HG03135 (cell line): Measurements from ENCODE around the gene FMO1.
"Not testable (repeated sequence)": the region's sequence is repeated elsewhere in the genome, so short reads cannot be mapped to it uniquely, and the experiment has no call there.

ENCODE experiments used
- ATAC-seq: cut with Tn5 transposase; IDR thresholded peaks from one replicate; pipeline ENCODE4 v1.9.1; 2021; ENCODE audit warnings: mild to moderate bottlenecking, moderate library complexity; ENCODE audit not compliant: unreplicated experiment

FMO1 gene

DNA sequence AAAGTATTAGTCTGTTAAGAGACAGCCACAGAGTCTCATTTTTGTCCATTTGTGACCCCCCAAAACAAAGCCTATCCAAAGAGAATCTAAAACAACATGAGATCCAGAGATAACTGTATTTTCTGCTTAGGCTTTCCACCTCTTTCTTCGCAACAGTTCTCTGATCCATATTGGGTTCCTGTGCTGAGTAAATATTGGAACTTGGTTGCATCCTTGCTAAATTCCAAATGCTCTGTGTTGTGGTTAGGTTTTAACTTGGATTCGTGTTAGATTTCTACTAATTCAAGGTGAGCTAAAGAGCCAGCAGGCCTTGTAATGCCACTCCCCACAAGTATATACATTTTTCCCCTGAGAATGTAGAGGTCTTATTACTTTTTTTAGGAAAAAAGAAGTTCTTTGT is 29.2 kb downstream of the FMO1 start:
- ATAC-seq, result no peak

DNA sequence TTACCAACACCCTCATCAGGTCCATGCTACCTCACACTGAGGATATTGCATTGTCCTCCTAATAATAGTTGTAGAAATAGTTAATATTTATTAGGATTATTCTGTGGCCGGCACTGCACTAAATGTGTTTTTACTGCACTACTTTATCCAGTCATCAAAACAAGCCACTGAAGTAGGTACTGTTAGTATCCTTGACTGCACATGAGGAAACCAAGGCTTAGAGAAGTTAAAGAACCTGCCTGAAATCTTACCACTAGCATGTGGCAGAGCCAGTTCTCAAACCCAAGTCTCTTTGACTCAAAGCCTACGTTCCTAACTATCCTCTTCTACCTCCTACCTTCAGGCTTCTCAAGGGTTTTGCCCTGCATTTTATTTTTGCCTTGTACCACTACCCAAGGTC is 30.9 kb downstream of the FMO1 start:
- ATAC-seq, result no peak

DNA sequence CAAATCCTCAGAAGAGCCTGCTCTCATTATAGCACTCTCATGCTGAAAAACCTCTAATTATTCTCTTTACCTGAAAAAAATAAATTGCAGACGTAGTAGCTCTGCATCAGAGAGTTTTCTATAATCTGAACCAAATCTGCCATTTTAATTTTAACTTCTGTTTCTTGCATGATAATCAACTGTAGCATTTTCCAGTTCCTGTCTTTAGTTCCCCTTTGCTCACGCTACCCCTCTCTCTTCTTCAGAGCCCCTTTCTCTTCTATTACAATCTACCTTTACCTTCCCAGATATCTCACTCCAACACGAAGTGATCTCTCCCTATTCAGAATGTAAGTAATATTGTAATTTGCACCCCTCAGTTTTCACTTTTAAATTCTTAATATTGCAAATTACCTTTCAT is 31.4 kb downstream of the FMO1 start:
- no peak for ATAC-seq

DNA sequence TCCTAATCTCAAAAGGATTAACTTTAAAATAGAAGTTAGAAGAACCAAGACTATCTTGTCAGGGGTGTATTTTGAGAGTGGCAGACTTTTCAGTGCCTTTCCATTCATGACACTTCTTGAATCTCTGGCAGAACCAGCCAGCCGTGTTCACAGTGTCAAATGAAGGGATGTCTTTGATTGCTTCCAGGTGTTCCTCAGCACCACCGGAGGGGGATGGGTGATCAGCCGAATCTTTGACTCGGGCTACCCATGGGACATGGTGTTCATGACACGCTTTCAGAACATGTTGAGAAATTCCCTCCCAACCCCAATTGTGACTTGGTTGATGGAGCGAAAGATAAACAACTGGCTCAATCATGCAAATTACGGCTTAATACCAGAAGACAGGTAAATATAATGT is 32.3 kb downstream of the FMO1 start:
- no peak for ATAC-seq

DNA sequence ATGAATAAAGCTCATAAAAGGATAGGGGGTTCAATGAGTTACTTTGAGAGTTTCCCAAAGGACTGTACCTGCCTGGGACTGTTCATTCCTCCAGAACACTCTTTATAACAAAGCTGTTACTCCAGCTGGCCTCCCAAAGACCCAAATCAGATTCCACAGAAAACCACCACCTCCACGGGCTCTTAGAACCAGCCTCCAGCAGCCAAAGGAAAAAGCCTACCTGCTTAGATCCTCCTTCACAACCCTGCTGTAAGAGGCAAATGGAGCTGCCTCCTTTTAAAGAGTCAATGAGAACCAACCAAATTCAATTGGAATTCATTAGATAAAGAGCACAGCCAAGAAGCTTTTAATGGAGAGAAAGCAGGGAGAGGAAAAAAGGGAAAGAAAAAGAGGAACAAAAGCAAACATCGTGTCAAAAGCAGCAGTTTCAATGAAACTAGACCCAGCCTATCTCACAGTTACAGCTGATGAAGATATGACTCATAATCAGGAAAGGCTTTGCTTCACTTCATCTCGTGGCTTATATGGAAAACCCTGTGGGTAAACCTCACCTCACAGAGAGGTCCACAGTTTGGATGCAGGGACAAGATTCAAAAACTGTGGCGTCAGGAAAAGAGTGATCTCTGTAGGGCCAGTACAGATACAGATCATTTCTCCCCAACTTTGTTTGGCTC is 37.9 kb downstream of the FMO1 start:
- no peak for ATAC-seq

DNA sequence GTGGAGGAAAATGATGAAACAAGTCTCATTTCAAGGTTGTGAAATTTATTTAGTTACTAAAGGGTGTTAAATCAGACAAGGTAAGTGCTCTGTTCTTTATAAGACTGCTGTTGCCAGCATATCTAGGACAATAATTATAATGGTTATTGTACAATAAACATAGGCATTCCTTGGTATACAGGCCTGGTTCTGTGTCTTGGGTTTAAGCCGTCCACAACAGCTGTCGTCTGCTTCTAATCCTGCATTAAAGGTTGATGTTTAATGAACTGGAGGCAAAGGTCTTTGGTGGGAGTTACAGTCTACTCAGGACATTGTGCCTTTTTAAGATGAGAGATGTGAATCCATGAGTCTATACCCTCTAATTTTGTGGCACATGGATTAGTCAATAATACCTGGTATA is 42.3 kb downstream of the FMO1 start:
- no peak for ATAC-seq

DNA sequence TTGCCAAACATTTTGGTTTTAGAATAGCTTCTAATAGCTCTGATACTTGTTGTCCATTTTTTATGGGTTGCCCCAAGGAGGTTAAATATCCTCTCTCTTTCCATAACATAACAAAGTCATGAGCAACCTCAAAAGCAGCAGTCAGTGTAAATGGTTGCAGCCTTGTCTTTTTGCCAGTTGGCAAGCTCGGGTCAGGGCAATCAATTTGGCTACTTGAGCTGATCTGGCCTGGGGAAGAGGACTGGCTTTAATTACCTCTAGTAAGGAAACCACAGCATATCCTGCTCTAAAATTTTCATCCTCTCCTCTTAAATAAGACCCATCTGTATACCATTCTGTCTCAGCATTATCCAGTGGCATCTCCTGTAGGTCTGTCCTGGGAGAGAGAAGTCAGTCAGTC is 44.5 kb downstream of the FMO1 start:
- ATAC-seq, result no peak

DNA sequence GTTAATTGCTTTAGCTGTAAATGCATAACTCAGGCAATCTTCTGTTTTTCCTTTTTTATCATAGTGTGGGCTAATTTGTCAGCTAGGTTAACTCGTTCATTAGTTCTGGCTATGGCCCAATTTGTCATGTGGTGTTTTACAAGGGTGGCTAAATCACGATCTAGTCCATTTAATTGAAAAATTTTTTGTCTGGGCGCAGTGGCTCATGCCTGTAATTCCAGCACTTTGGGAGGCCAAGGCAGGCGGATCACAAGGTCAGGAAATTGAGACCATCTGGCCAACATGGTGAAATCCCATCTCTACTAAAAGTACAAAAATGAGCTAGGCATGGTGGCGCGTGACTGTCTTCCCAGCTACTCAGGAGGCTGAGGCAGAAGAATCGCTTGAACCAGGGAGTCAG is 47.1 kb downstream of the FMO1 start:
- not testable (repeated sequence) for ATAC-seq

DNA sequence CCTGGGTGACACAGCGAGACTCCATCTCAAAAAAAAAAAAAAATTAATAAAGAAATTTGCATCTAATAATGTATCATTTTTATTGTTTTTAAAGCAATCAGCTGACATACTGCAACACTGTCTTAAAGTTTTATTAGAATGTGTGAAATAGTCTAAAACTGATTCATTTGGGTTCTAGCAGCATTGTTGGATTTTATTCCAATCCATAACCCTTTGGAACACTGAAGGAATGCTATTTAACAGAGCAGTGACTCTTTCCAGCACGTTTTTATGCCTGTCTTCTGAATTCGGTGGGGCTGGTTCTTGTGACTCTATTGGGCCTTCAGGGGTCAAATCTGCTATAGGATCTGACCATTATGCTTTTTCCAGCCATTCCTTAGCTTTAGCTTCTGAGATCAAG is 47.5 kb downstream of the FMO1 start:
- ATAC-seq, result no peak

DNA sequence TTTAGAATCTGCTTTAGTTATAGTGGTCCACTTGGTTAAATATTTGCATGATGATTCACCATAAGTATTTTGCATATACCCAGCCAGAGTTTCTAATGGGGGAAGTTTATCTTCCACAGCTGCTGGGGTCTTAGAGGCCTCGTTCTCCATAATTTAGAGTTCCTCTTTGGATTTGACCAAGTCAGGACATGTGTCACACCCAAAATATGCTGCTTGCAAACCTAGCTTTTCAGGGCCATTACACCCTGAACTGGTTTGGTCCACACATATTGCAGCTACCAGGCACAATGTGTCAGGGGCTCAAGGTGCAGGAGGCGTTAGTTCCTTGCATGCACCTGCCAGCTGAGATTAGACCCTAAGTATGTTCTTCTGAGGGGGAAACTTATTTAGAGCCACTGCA is 48.6 kb downstream of the FMO1 start:
- no peak for ATAC-seq

DNA sequence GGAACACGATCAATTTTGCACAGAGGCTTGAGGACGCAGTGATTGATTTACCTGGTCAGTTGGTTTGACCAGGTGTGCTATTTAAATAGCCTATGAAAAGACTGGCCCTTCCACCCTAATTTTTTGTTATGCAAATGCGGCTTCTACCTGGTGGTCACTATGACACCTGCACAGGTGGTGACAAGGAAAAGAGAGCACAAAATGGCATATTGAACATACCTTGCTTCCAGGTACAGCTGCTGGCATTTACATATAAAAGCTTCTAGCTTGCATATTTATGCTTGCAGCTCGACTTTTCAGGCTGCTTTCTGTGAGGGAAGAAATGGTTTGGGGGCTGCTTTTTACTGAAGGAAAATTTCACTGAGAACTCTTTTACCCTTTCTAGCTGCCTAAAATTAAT is 50.4 kb downstream of the FMO1 start:
- no peak for ATAC-seq

DNA sequence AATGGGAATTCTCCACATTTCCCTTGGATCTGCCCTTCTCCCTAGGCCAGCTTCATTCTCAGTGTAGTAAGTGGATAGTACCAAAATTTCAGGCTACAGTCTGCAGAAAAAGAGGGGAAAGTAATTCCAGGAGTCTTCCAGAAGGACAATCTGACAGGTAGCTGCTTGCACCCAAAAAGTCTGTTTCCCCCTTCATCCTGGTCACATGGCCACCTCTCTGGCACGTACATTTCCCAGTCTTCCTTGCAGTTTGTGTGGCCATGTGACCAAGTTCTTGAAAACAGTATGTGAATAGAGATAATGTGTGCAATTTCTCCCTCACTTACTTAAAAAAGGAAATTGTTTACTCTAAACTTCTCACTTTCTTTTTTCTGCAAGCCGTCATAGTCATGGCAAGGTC is 51.0 kb downstream of the FMO1 start:
- ATAC-seq, result no peak

DNA sequence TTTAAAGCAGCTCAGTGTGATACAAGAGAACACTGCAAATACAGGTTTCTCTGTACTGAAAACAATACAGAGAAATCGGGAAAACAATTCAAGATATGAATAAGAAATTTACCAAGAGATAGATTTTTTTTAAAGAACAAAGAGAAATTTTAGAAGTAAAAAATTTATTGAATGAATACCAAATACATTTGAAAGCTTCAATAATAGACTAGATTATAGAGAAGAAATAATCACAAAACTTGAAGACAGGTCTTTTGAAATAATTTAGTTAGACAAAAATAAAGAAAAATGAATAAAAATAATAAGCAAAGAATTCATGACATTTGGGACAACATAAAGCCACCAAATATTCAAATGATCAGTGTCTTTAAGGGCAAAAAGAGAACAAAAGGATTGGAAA is 52.1 kb downstream of the FMO1 start:
- ATAC-seq, result no peak

DNA sequence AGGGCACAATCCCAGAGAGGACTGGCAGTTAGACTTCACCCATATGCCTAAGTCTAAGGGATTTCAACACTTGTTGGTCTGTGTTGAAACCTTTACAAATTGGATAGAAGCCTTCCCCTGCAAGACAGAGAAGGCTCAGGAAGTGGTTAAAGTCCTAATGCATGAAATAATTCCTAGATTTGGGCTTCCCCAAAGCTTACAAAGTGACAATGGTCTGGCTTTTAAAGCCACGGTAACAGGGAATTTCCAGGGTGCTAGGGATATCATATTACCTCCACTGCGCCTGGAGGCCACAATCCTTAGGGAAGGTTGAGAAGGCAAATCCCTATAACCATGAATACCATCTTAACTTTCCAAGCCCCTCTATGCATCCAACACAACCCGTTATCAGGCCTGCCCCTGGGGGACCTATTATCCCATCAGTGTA is 62.4 kb downstream of the FMO1 start:
- ATAC-seq, result no peak

DNA sequence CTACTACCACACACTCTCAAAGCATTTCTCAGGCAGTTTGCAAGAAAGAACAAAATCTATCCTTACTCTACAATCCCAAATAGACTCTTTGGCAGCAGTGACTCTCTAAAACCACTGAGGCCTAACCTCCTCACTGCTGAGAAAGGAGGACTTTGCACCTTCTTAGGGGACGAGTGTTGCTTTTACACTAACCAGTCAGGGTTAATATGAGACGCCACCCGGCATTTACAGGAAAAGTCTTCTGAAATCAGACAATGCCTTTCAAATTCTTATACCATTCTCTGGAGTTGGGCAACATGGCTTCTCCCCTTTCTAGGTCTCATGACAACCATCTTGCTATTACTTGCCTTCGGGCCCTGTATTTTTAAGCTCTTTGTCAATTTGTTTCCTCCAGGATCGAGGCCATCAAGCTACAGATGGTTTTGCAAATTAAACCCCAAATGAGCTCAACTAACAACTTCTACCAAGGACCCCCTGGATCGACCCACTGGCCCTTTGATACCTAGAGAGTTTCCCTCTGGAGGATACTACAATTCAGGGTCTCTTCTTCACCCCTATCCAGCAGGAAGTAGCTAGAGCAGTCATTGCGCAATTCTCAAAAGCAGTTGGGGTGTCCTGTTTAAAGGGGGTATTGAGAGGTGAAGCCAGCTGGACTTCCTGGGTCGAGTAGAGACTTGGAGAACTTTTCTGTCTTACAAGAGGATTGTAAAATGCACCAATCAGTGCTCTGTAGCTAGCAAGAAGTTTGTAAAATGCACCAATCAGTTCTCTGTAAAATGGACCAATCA is 63.7 kb downstream of the FMO1 start:
- no peak for ATAC-seq

DNA sequence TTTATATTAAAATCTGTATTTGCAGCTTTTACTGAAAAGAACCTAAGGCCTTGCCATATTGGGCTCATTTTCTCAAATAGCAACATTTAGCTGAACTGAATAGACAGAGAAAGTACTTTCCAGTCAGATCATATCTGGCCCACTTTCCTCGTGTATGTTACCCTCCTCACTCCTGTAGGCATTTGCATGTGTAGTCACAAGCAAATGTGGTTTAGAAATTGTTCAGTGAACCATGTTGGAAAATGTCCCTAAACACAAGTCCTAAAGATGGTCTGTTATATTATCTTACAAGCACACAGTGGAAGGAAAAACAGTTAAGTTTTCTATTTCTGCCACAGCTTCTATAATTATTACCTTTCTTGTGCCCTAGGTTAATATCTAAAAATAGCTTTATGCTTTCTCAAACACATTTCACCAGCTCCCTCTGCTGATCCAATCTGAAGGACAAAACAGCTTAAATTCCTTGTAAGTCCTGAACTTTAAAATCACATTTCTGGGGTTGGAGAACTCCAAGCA is 65.1 kb downstream of the FMO1 start:
- peak; percentile 58 for ATAC-seq

DNA sequence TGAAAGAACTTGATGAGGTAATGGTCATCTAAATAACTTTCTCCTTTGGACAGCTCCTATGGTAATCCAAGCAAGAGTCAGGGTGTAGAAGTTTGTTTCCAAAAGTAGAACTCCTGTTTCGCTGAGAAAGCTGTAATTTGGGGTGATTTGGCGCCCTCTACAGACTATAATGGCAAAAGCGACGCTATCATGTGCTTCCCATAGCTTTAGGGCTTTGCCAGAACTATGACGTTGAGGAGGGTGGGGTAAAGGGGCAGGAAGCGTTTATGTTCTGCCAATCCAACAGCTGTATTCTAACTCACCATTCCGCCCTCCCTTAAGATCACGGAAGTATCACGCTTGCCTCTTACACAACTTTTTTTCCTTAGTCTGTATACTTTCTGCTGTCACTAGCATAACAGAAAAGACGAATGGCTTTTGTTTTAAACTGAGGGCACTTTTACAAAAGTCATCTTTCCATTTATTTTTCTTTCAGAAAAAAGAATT is 65.6 kb downstream of the FMO1 start, which contains the start of gene FMO4:
FMO4 (plus strand) TSS at position 349 of the 486 bp plus-strand sequence. CDS start 5,643 bp downstream, outside the sequence.
- ATAC-seq, result peak; percentile 100

DNA sequence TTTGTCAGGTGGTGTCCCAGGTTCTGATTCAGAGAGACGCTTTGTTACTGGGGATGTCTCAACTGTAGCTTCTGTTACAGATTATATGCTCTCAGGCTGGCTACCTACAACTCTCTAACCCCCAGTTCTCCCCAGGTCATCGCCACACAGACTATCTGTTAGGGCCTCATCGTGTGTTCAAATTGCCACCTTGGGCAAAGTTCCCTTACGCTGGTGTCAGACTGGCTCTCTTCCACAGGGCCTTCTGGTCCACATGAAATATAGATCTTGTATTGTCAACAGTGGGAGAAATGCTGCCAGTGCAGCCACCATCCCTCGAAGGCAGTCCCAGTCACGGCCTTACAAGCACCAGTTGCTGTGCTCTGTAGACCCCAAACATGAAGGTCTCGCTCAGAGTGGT is 81.0 kb downstream of the FMO1 start:
- ATAC-seq, result no peak

DNA sequence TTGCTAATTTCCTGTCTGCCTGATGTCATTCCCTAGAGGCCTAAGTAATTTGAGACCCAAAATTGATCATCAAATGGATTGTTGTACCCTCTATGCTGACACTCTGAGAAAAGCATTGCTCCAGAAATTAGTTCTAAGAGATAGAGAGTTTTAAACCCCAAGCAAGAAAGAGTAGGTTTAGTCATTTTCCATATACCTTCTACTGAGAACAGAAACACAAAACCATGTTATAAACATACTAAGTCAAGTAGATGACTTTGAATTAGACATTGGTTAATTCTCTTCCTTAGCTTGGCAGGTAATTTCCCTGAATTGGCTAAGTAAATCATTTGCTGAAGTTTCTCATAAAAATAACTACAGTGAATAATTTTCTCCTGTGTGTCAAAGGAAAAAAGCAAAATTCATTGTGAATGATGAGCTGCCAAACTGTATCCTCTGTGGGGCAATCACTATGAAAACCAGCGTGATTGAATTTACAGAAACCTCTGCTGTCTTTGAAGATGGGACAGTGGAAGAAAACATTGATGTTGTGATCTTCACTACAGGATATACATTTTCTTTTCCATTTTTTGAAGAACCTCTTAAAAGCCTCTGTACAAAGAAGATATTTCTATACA is 85.8 kb downstream of the FMO1 start:
- no peak for ATAC-seq
